ENCODE measurements around the gene MCF2L.

The MCF2L gene

DNA sequence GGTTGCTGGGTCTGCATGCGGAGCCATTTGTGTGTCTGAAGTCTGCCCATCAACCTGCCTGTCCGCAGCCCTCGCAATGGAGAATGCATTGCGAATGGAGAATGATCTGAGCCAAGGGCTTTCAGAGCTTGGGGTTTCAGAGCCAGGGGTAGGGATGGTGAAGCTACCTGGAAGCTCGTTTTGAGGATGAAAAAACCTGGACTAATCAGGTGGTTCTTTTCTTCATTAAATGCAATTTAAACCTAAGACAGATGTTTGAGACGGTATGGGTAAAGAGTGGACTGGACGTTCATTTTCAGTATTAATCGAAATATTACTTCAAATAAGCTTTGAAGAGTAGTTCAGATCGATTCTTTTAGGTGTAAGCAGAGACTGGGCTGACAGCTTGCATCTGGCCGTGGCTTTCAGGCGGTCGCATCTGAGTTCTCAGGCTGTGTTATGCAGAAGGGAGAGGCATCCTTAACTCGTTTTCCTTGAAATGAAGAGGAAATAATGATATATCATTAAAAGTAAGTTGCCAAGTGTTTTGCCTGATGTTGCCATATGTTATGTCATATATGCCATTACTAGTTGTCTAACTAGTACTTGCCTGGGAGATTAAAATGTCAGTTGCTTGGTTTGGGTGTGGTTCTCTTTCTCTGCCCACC lies 801 bp downstream of the MCF2L start:
- in situ Hi-C loops (cut with HindIII; ENCODE audit: low sequenced_read_pairs), result no loop called here
- no peak overlapping the region for H3K4me3 ChIP-seq (ENCODE audit: low read depth, low read length)
- DNase-seq (ENCODE audit: low read depth), result no peak
- TF ChIP-seq, protein P1, sequence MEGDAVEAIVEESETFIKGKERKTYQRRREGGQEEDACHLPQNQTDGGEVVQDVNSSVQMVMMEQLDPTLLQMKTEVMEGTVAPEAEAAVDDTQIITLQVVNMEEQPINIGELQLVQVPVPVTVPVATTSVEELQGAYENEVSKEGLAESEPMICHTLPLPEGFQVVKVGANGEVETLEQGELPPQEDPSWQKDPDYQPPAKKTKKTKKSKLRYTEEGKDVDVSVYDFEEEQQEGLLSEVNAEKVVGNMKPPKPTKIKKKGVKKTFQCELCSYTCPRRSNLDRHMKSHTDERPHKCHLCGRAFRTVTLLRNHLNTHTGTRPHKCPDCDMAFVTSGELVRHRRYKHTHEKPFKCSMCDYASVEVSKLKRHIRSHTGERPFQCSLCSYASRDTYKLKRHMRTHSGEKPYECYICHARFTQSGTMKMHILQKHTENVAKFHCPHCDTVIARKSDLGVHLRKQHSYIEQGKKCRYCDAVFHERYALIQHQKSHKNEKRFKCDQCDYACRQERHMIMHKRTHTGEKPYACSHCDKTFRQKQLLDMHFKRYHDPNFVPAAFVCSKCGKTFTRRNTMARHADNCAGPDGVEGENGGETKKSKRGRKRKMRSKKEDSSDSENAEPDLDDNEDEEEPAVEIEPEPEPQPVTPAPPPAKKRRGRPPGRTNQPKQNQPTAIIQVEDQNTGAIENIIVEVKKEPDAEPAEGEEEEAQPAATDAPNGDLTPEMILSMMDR (IDR thresholded peaks at IDR 0.05; ENCODE audit: low read depth, low read length, missing control alignments), result no peak

- TF ChIP-seq, protein P1 (IDR thresholded peaks at IDR 0.05; ENCODE audit: low read depth, low read length, missing control alignments), result no peak
- H3K4me3 ChIP-seq (ENCODE audit: low read depth, low read length), result no peak overlapping the region
- no peak for DNase-seq (ENCODE audit: low read depth)
- in situ Hi-C loops (cut with HindIII; ENCODE audit: low sequenced_read_pairs), result no loop called here
Measured at GRCh38 chr13:112970552-112971287, 1.7 kb downstream of the MCF2L start.

- no peak overlapping the region for H3K4me3 ChIP-seq (ENCODE audit: low read depth, low read length)
- no peak for DNase-seq (ENCODE audit: low read depth)
- in situ Hi-C loops (cut with HindIII; ENCODE audit: low sequenced_read_pairs), result no loop called here
- TF ChIP-seq, protein P1 (IDR thresholded peaks at IDR 0.05; ENCODE audit: low read depth, low read length, missing control alignments), result no peak
Measured at GRCh38 chr13:112971288-112971643, 2.3 kb downstream of the MCF2L start.

- no peak for DNase-seq (ENCODE audit: low read depth)
- no peak overlapping the region for H3K4me3 ChIP-seq (ENCODE audit: low read depth, low read length)
- TF ChIP-seq, protein P1 (IDR thresholded peaks at IDR 0.05; ENCODE audit: low read depth, low read length, missing control alignments), result no peak
- in situ Hi-C loops (cut with HindIII; ENCODE audit: low sequenced_read_pairs), result no loop called here
Measured at GRCh38 chr13:112972258-112972657, 3.2 kb downstream of the MCF2L start.

- H3K4me3 ChIP-seq (ENCODE audit: low read depth, low read length), result no peak overlapping the region
- TF ChIP-seq, protein P1 (IDR thresholded peaks at IDR 0.05; ENCODE audit: low read depth, low read length, missing control alignments), result no peak
- in situ Hi-C loops (cut with HindIII; ENCODE audit: low sequenced_read_pairs), result no loop called here
- DNase-seq (ENCODE audit: low read depth), result no peak
Measured at GRCh38 chr13:112972867-112973576, 4.0 kb downstream of the MCF2L start.

- TF ChIP-seq, protein P1 (IDR thresholded peaks at IDR 0.05; ENCODE audit: low read depth, low read length, missing control alignments), result no peak
- H3K4me3 ChIP-seq (ENCODE audit: low read depth, low read length), result no peak overlapping the region
- DNase-seq (ENCODE audit: low read depth), result no peak
- in situ Hi-C loops (cut with HindIII; ENCODE audit: low sequenced_read_pairs), result no loop called here
Measured at GRCh38 chr13:112973577-112973951, 4.5 kb downstream of the MCF2L start.

Measured in astrocyte of the cerebellum (primary cell).